ENCODE data around the gene GSN.

The GSN gene

GRCh38 chr9:121267689-121268597, at the start of gene GSN:
Gene GSN (plus strand): TSS chr9:121268162. CDS start chr9:121301972, 33,810 bp downstream.
- H3K27ac Mint-ChIP-seq: no peak within 1 kb of the TSS
- H3K4me1 Mint-ChIP-seq: peaks cover 18% of the 10 kb centered on the region
- H3K36me3 Mint-ChIP-seq: no peaks in the 10 kb centered on the region
- H3K27me3 Mint-ChIP-seq: peaks cover 1% of the 10 kb centered on the region
- H3K4me3 Mint-ChIP-seq: peak within 1 kb of the TSS; percentile 84
- H3K9me3 Mint-ChIP-seq: no peaks in the 10 kb centered on the region

GRCh38 chr9:121218357-121219027, 49.5 kb upstream of the GSN start:
- H3K4me3 Mint-ChIP-seq: no peak overlapping the region
- H3K27ac Mint-ChIP-seq: no peak overlapping the region
- H3K9me3 Mint-ChIP-seq: no peaks in the 10 kb centered on the region
- H3K4me1 Mint-ChIP-seq: peaks cover under 1% of the 10 kb centered on the region
- H3K27me3 Mint-ChIP-seq: no peaks in the 10 kb centered on the region
- H3K36me3 Mint-ChIP-seq: peaks cover 3% of the 10 kb centered on the region

GRCh38 chr9:121219530-121219929, 48.4 kb upstream of the GSN start:
- Mint-ChIP-seq H3K27me3 (no peaks in the 10 kb centered on the region), H3K4me3 (no peak overlapping the region), H3K9me3 (no peaks in the 10 kb centered on the region)

GRCh38 chr9:121220996-121221663, 46.8 kb upstream of the GSN start:
- H3K4me1 Mint-ChIP-seq: no peaks in the 10 kb centered on the region
- no peak overlapping the region for H3K4me3 Mint-ChIP-seq
- H3K9me3 Mint-ChIP-seq: no peaks in the 10 kb centered on the region

More at GRCh38 chr9:121219530-121219929, 48.4 kb upstream of the GSN start:
- no peaks in the 10 kb centered on the region for H3K4me1 Mint-ChIP-seq
- H3K36me3 Mint-ChIP-seq: peaks cover 5% of the 10 kb centered on the region
- H3K27ac Mint-ChIP-seq: no peak overlapping the region

GRCh38 chr9:121221664-121222055, 46.3 kb upstream of the GSN start:
- Mint-ChIP-seq H3K4me3 (no peak overlapping the region), H3K36me3 (peaks cover 6% of the 10 kb centered on the region), H3K27ac (no peak overlapping the region), H3K9me3 (no peaks in the 10 kb centered on the region), H3K27me3 (no peaks in the 10 kb centered on the region), H3K4me1 (no peaks in the 10 kb centered on the region)

More at GRCh38 chr9:121220996-121221663, 46.8 kb upstream of the GSN start:
- Mint-ChIP-seq H3K36me3 (peaks cover 6% of the 10 kb centered on the region), H3K27me3 (no peaks in the 10 kb centered on the region), H3K27ac (no peak overlapping the region)

GRCh38 chr9:121222524-121223171, 45.3 kb upstream of the GSN start:
- H3K27ac Mint-ChIP-seq: no peak overlapping the region
- no peaks in the 10 kb centered on the region for H3K9me3 Mint-ChIP-seq
- no peaks in the 10 kb centered on the region for H3K27me3 Mint-ChIP-seq
- H3K36me3 Mint-ChIP-seq: peaks cover 6% of the 10 kb centered on the region
- H3K4me3 Mint-ChIP-seq: no peak overlapping the region
- H3K4me1 Mint-ChIP-seq: no peaks in the 10 kb centered on the region

- Mint-ChIP-seq H3K9me3 (no peaks in the 10 kb centered on the region), H3K36me3 (peaks cover 4% of the 10 kb centered on the region)
Observed at GRCh38 chr9:121225240-121225639, 42.7 kb upstream of the GSN start.

GRCh38 chr9:121226175-121226574, 41.8 kb upstream of the GSN start:
- Mint-ChIP-seq H3K27me3 (no peaks in the 10 kb centered on the region), H3K9me3 (no peaks in the 10 kb centered on the region), H3K27ac (no peak overlapping the region), H3K4me1 (no peaks in the 10 kb centered on the region), H3K4me3 (no peak overlapping the region), H3K36me3 (peaks cover 3% of the 10 kb centered on the region)

More at GRCh38 chr9:121225240-121225639, 42.7 kb upstream of the GSN start:
- H3K27ac Mint-ChIP-seq: no peak overlapping the region
- no peaks in the 10 kb centered on the region for H3K4me1 Mint-ChIP-seq
- H3K4me3 Mint-ChIP-seq: no peak overlapping the region
- no peaks in the 10 kb centered on the region for H3K27me3 Mint-ChIP-seq

GRCh38 chr9:121227862-121228261, 40.1 kb upstream of the GSN start:
- Mint-ChIP-seq H3K36me3 (peaks cover 7% of the 10 kb centered on the region), H3K27ac (no peak overlapping the region), H3K9me3 (no peaks in the 10 kb centered on the region), H3K27me3 (no peaks in the 10 kb centered on the region), H3K4me3 (no peak overlapping the region), H3K4me1 (no peaks in the 10 kb centered on the region)

GRCh38 chr9:121230256-121230655, 37.7 kb upstream of the GSN start:
- H3K27me3 Mint-ChIP-seq: no peaks in the 10 kb centered on the region
- no peak overlapping the region for H3K27ac Mint-ChIP-seq
- H3K9me3 Mint-ChIP-seq: no peaks in the 10 kb centered on the region
- H3K4me1 Mint-ChIP-seq: no peaks in the 10 kb centered on the region
- H3K36me3 Mint-ChIP-seq: peaks cover 4% of the 10 kb centered on the region
- no peak overlapping the region for H3K4me3 Mint-ChIP-seq

- no peaks in the 10 kb centered on the region for H3K27me3 Mint-ChIP-seq
- no peak overlapping the region for H3K27ac Mint-ChIP-seq
- H3K9me3 Mint-ChIP-seq: no peaks in the 10 kb centered on the region
- H3K4me3 Mint-ChIP-seq: no peak overlapping the region
- no peaks in the 10 kb centered on the region for H3K4me1 Mint-ChIP-seq
- H3K36me3 Mint-ChIP-seq: peaks cover 4% of the 10 kb centered on the region
Observed at GRCh38 chr9:121232251-121232650, 35.7 kb upstream of the GSN start.

GRCh38 chr9:121233906-121234831, 33.8 kb upstream of the GSN start:
- Mint-ChIP-seq H3K9me3 (no peaks in the 10 kb centered on the region), H3K36me3 (peaks cover 4% of the 10 kb centered on the region), H3K4me3 (no peak overlapping the region), H3K27me3 (no peaks in the 10 kb centered on the region), H3K4me1 (no peaks in the 10 kb centered on the region), H3K27ac (no peak overlapping the region)

GRCh38 chr9:121234832-121235161, 33.2 kb upstream of the GSN start:
- H3K4me3 Mint-ChIP-seq: no peak overlapping the region
- no peaks in the 10 kb centered on the region for H3K4me1 Mint-ChIP-seq
- no peaks in the 10 kb centered on the region for H3K27me3 Mint-ChIP-seq
- H3K9me3 Mint-ChIP-seq: no peaks in the 10 kb centered on the region
- no peak overlapping the region for H3K27ac Mint-ChIP-seq
- H3K36me3 Mint-ChIP-seq: peaks cover 4% of the 10 kb centered on the region

GRCh38 chr9:121235512-121235911, 32.5 kb upstream of the GSN start:
- Mint-ChIP-seq H3K4me1 (no peaks in the 10 kb centered on the region), H3K36me3 (peaks cover 5% of the 10 kb centered on the region), H3K9me3 (no peaks in the 10 kb centered on the region), H3K27ac (no peak overlapping the region), H3K27me3 (no peaks in the 10 kb centered on the region), H3K4me3 (no peak overlapping the region)
